WTC11 (cell line): ENCODE measurements around the gene HOXB6.

Source experiments
- JUN ChIP-seq: sonication (generic); formaldehyde crosslinking; IDR thresholded peaks from 2 replicates; pipeline ENCODE4 v1.8.0; 2023; ENCODE audit warnings: mild to moderate bottlenecking, missing genetic modification reagents
- TF ChIP-seq, protein P1 (sequence below): fragments of 250-450 bp; sonication (Bioruptor Pico); IDR thresholded peaks from 2 replicates; pipeline ENCODE4 v1.9.0; 2021; ENCODE audit warnings: mild to moderate bottlenecking, borderline replicate concordance
- TF ChIP-seq, protein P2 (sequence below): sonication (generic); formaldehyde crosslinking; IDR thresholded peaks from 2 replicates; pipeline ENCODE4 v1.8.1; 2023; ENCODE audit warnings: mild to moderate bottlenecking, missing genetic modification reagents
- TF ChIP-seq, protein P3 (sequence below): fragments of 200-600 bp; IDR thresholded peaks from 2 replicates; pipeline ENCODE4 v1.8.0; 2022; ENCODE audit warnings: antibody characterized with exemption

DNA sequence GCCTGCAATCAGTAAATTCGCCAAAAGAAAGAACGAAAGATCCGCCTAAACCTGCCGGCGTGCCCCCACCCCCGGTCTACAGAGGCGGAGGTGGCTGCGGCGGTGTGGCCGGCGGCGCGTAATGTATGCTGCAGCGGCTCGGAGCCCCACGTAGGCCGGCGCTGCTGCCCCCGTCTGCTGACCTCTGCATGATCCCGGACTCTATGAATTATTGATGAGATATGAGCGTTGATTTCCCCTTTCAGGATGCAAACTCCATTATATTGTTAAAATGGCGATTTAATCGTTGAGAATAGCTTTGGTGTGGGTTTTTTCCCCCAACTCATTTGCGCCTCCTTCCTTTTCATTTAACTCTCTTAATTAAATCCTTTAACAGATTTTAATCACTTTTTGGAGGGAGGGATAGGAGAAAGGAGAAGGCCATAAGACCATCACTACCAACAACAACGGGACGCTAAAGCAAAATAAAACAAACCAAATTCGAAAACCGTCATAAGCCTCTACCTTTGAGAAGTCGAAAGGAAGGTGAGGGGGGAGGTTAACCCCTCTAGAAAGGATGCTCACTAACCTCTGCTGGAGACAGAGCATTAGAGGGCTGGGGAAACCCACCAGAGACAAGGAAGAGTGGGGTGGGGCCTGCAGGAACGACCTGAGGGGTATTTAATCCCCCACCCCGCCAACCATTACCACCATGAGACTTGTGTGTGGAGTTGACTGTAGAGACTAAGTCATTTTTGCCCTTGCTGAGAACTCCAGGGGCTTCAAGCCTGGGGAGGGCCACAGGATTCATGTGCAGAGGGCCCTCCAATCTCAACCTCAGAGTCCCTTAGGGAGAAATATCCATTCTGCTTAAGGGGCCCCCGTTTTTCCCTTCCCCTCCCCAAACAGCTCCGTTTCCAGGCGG lies 18.2 kb downstream of the HOXB6 start:
- no peak for TF ChIP-seq JUN (CRISPR knock-in tag)
- TF ChIP-seq, protein P1, sequence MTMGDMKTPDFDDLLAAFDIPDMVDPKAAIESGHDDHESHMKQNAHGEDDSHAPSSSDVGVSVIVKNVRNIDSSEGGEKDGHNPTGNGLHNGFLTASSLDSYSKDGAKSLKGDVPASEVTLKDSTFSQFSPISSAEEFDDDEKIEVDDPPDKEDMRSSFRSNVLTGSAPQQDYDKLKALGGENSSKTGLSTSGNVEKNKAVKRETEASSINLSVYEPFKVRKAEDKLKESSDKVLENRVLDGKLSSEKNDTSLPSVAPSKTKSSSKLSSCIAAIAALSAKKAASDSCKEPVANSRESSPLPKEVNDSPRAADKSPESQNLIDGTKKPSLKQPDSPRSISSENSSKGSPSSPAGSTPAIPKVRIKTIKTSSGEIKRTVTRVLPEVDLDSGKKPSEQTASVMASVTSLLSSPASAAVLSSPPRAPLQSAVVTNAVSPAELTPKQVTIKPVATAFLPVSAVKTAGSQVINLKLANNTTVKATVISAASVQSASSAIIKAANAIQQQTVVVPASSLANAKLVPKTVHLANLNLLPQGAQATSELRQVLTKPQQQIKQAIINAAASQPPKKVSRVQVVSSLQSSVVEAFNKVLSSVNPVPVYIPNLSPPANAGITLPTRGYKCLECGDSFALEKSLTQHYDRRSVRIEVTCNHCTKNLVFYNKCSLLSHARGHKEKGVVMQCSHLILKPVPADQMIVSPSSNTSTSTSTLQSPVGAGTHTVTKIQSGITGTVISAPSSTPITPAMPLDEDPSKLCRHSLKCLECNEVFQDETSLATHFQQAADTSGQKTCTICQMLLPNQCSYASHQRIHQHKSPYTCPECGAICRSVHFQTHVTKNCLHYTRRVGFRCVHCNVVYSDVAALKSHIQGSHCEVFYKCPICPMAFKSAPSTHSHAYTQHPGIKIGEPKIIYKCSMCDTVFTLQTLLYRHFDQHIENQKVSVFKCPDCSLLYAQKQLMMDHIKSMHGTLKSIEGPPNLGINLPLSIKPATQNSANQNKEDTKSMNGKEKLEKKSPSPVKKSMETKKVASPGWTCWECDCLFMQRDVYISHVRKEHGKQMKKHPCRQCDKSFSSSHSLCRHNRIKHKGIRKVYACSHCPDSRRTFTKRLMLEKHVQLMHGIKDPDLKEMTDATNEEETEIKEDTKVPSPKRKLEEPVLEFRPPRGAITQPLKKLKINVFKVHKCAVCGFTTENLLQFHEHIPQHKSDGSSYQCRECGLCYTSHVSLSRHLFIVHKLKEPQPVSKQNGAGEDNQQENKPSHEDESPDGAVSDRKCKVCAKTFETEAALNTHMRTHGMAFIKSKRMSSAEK (CRISPR knock-in tag): no peak
- TF ChIP-seq, protein P2, sequence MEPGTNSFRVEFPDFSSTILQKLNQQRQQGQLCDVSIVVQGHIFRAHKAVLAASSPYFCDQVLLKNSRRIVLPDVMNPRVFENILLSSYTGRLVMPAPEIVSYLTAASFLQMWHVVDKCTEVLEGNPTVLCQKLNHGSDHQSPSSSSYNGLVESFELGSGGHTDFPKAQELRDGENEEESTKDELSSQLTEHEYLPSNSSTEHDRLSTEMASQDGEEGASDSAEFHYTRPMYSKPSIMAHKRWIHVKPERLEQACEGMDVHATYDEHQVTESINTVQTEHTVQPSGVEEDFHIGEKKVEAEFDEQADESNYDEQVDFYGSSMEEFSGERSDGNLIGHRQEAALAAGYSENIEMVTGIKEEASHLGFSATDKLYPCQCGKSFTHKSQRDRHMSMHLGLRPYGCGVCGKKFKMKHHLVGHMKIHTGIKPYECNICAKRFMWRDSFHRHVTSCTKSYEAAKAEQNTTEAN (CRISPR knock-in tag): no peak
- TF ChIP-seq, protein P3, sequence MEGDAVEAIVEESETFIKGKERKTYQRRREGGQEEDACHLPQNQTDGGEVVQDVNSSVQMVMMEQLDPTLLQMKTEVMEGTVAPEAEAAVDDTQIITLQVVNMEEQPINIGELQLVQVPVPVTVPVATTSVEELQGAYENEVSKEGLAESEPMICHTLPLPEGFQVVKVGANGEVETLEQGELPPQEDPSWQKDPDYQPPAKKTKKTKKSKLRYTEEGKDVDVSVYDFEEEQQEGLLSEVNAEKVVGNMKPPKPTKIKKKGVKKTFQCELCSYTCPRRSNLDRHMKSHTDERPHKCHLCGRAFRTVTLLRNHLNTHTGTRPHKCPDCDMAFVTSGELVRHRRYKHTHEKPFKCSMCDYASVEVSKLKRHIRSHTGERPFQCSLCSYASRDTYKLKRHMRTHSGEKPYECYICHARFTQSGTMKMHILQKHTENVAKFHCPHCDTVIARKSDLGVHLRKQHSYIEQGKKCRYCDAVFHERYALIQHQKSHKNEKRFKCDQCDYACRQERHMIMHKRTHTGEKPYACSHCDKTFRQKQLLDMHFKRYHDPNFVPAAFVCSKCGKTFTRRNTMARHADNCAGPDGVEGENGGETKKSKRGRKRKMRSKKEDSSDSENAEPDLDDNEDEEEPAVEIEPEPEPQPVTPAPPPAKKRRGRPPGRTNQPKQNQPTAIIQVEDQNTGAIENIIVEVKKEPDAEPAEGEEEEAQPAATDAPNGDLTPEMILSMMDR: no peak
